IMR-90 (cell line): ENCODE measurements around the gene FYCO1. TPM values are rescaled to one million over a fixed set of nuclear protein-coding genes. Genes with fewer than 3 reads are reported as not detected.

Experiments used
- ATAC-seq: fragments of 200-7000 bp; cut with Tn5 transposase; 2 replicates; pipeline ENCODE4 v1.9.1; 2020; ENCODE audit warnings: low read depth, mild to moderate bottlenecking, moderate library complexity
- BruUV-seq: library from RNA; stranded (reverse); fragments of 400-500 nt; replicated peaks from 2 replicates; lab custom pipeline; 2021; lab: Mats Ljungman, UMichigan
- CTCF ChIA-PET: fragments of 300-600 bp; formaldehyde crosslinking; extraction: SDS; loops from one replicate; lab custom pipeline; 2021; ENCODE audit warnings: antibody characterized with exemption; lab: Yijun Ruan, JAX
- POLR2A ChIA-PET: fragments of 300-600 bp; sonication (Branson Sonifier 250); formaldehyde crosslinking; loops from one replicate; lab custom pipeline; 2022; ENCODE audit warnings: antibody characterized with exemption; ENCODE audit not compliant: unreplicated experiment; lab: Charles Lee
- DNase-seq: peaks from one replicate; pipeline ENCODE4 v3.0.0; 2013
- H2AFZ ChIP-seq: replicated peaks from 2 replicates; pipeline ENCODE3; 2013; ENCODE audit warnings: low read length, mild to moderate bottlenecking; ENCODE audit not compliant: poor library complexity
- H2AK5ac ChIP-seq: 2 replicates; pipeline ENCODE4 v1.6.1; 2013; ENCODE audit warnings: low read depth, low read length, inconsistent platforms
- H2AK9ac ChIP-seq: replicated peaks from 2 replicates; pipeline ENCODE3; 2013; ENCODE audit warnings: mild to moderate bottlenecking, low read depth, low read length, moderate library complexity; ENCODE audit not compliant: poor library complexity
- H2BK120ac ChIP-seq: 2 replicates; pipeline ENCODE4 v1.6.1; 2013; ENCODE audit warnings: low read depth, low read length, inconsistent platforms
- H2BK15ac ChIP-seq: 3 replicates; pipeline ENCODE4 v1.6.1; 2013; ENCODE audit warnings: low read depth, low read length, inconsistent platforms
- H2BK20ac ChIP-seq: 2 replicates; pipeline ENCODE4 v1.6.1; 2013; ENCODE audit warnings: low read depth, mild to moderate bottlenecking, inconsistent platforms, low read length, moderate library complexity
- H2BK5ac ChIP-seq: 2 replicates; pipeline ENCODE4 v1.6.1; 2013; ENCODE audit warnings: mild to moderate bottlenecking, low read depth, low read length, inconsistent platforms; ENCODE audit not compliant: poor library complexity, severe bottlenecking
- H3K14ac ChIP-seq: replicated peaks from 2 replicates; pipeline ENCODE4 v1.6.1; 2013; ENCODE audit warnings: low read depth, low read length, inconsistent platforms
- H3K18ac ChIP-seq: 2 replicates; pipeline ENCODE4 v1.6.1; 2013; ENCODE audit warnings: low read depth, low read length, control low read depth
- H3K23ac ChIP-seq: 2 replicates; pipeline ENCODE4 v1.6.1; 2013; ENCODE audit warnings: low read depth, low read length, inconsistent platforms
- H3K27ac ChIP-seq: 2 replicates; pipeline ENCODE4 v1.5.1; 2013; ENCODE audit warnings: mild to moderate bottlenecking, control low read depth, low read length; ENCODE audit not compliant: insufficient read depth
- H3K27me3 ChIP-seq: 2 replicates; pipeline ENCODE4 v1.6.1; 2013; ENCODE audit warnings: low read length; ENCODE audit not compliant: control insufficient read depth, insufficient read depth
- H3K36me3 ChIP-seq: 2 replicates; pipeline ENCODE4 v1.6.1; 2013; ENCODE audit warnings: low read length, mixed read lengths; ENCODE audit not compliant: control insufficient read depth, insufficient read depth
- H3K4ac ChIP-seq: 2 replicates; pipeline ENCODE4 v1.6.1; 2013; ENCODE audit warnings: low read depth, low read length, inconsistent platforms
- H3K4me1 ChIP-seq: 2 replicates; pipeline ENCODE4 v1.6.1; 2013; ENCODE audit warnings: low read length, mixed read lengths; ENCODE audit not compliant: control insufficient read depth, insufficient read depth
- H3K4me2 ChIP-seq: 2 replicates; pipeline ENCODE4 v1.6.1; 2013; ENCODE audit warnings: low read depth, mild to moderate bottlenecking, control low read depth, low read length, moderate library complexity
- H3K4me3 ChIP-seq: 2 replicates; pipeline ENCODE4 v1.5.1; 2013; ENCODE audit warnings: low read depth, mild to moderate bottlenecking, control low read depth, low read length, moderate library complexity; ENCODE audit not compliant: insufficient read depth
- H3K56ac ChIP-seq: 2 replicates; pipeline ENCODE4 v1.6.1; 2013; ENCODE audit warnings: low read length, inconsistent platforms; ENCODE audit not compliant: insufficient read depth; ENCODE audit errors: extremely low read depth
- H3K79me1 ChIP-seq, 2 experiments: 2 replicates each; pipeline ENCODE4 v1.6.1; 2013; ENCODE audit warnings: low read length in 2 of 2, inconsistent platforms in 1 of 2, low read depth in 1 of 2
- H3K9ac ChIP-seq: 2 replicates; pipeline ENCODE4 v1.6.1; 2013; ENCODE audit warnings: low read depth, low read length, control low read depth
- H3K9me1 ChIP-seq: 2 replicates; pipeline ENCODE4 v1.6.1; 2013; ENCODE audit warnings: low read length, inconsistent platforms; ENCODE audit not compliant: insufficient read depth
- H3K9me3 ChIP-seq: 2 replicates; pipeline ENCODE4 v1.6.1; 2013; ENCODE audit warnings: low read length; ENCODE audit not compliant: control insufficient read depth, insufficient read depth
- H4K20me1 ChIP-seq: 2 replicates; pipeline ENCODE4 v1.6.1; 2013; ENCODE audit warnings: low read length, inconsistent platforms; ENCODE audit not compliant: insufficient read depth
- H4K5ac ChIP-seq: 2 replicates; pipeline ENCODE4 v1.6.1; 2013; ENCODE audit warnings: mild to moderate bottlenecking, low read depth, low read length, control low read depth
- H4K8ac ChIP-seq, 2 experiments: 2 replicates each; pipeline ENCODE4 v1.6.1; 2013; ENCODE audit warnings: low read depth in 2 of 2, low read length in 2 of 2, control low read depth in 1 of 2, inconsistent platforms in 1 of 2
- H4K91ac ChIP-seq: 2 replicates; pipeline ENCODE4 v1.6.1; 2013; ENCODE audit warnings: low read depth, low read length, inconsistent platforms; ENCODE audit not compliant: insufficient read depth
- CEBPB ChIP-seq: IDR thresholded peaks from 2 replicates; pipeline ENCODE4 v1.6.1; 2012; ENCODE audit warnings: low read depth, low read length, improper control_type of control experiment
- FOS ChIP-seq: fragments of 150-350 bp; IDR thresholded peaks from 2 replicates; pipeline ENCODE4 v1.6.1; 2016; ENCODE audit warnings: low read depth, low read length
- MAFK ChIP-seq: IDR thresholded peaks from 2 replicates; pipeline ENCODE4 v1.6.1; 2012; ENCODE audit warnings: low read depth, low read length, improper control_type of control experiment
- MAZ ChIP-seq: IDR thresholded peaks from 2 replicates; pipeline ENCODE4 v1.6.1; 2012; ENCODE audit warnings: low read depth, mild to moderate bottlenecking, low read length, improper control_type of control experiment, moderate library complexity, borderline replicate concordance
- RCOR1 ChIP-seq: IDR thresholded peaks from 2 replicates; pipeline ENCODE4 v1.6.1; 2012; ENCODE audit warnings: mild to moderate bottlenecking, low read length, improper control_type of control experiment; ENCODE audit not compliant: insufficient replicate concordance
- SMC3 ChIP-seq: fragments of 150-350 bp; IDR thresholded peaks from 2 replicates; pipeline ENCODE4 v1.6.1; 2016; ENCODE audit warnings: low read depth, mild to moderate bottlenecking, antibody characterized with exemption, low read length, moderate library complexity
- WGBS, 2 experiments: methylation state at CpG; one replicate each; pipeline versions ENCODE4 v1.1.5 to v1.1.7; 2013; ENCODE audit warnings: missing lambda C conversion rate in 2 of 2; ENCODE audit not compliant: insufficient read length in 1 of 2; ENCODE audit errors: extremely low coverage in 2 of 2; 5-methylcytosine and 5-hydroxymethylcytosine counted together
- dilution Hi-C: fragments of 300-500 bp; cut with HindIII; formaldehyde crosslinking; loops from one replicate; pipeline ENCODE4 v1.14.3; 2018; ENCODE audit warnings: low sequenced_read_pairs; ENCODE audit not compliant: unreplicated experiment
- in situ Hi-C: fragments of 300-500 bp; cut with MboI; formaldehyde crosslinking; loops from 3 replicates; pipeline ENCODE4 v1.14.3; 2019; ENCODE audit warnings: low sequenced_read_pairs, inconsistent platforms, mixed read lengths
- intact Hi-C: fragments of 100-400 bp; cut with micrococcal nuclease; formaldehyde crosslinking; loops from 2 replicates; pipeline ENCODE4 v1.10.0; 2022
- polyA plus RNA-seq, 3 experiments: library from polyadenylated mRNA; depleted of rRNA; stranded (reverse); fragments of >200 nt; gene quantifications; 2 replicates each; pipeline ENCODE4 v1.2.3, GENCODE V29; 2012; ENCODE audit warnings: low replicate concordance in 1 of 3
- total RNA-seq: library from RNA; depleted of rRNA; stranded (reverse); fragments of >200 nt; gene quantifications from 2 replicates; pipeline ENCODE4 v1.2.3, GENCODE V29; 2012

The FYCO1 gene
- total and polyA plus RNA-seq, 2 of the 4 experiments (the other 2 are of a cell fraction), result 13.7 to 20.1 TPM

GRCh38 chr3:45915518-45916231 lies 79.9 kb downstream of the FYCO1 start:
- Histone ChIP-seq H3K4ac (no peak overlapping the region), H2BK20ac (no peak overlapping the region), H3K79me1 (no peaks in the 10 kb centered on the region), H3K18ac (no peak overlapping the region), H2AFZ (peak overlapping the region; percentile 26), H3K56ac (no peak overlapping the region), H4K8ac (no peak overlapping the region), H3K27ac (no peak overlapping the region), H2AK9ac (peak overlapping the region; percentile 34), H4K5ac (no peak overlapping the region), H3K9me1 (no peaks in the 10 kb centered on the region; the same call in 1 of the 2 replicates), H3K14ac (no peak overlapping the region; the same call in 1 of the 2 replicates), H3K27me3 (no peaks in the 10 kb centered on the region), H3K9me3 (no peaks in the 10 kb centered on the region), H2BK5ac (no peak overlapping the region), H2BK120ac (no peak overlapping the region), H4K20me1 (no peaks in the 10 kb centered on the region), H2AK5ac (no peak overlapping the region), H3K9ac (no peak overlapping the region), H2BK15ac (no peak overlapping the region; the same call in 2 of the 3 replicates), H3K4me1 (peaks cover 6% of the 10 kb centered on the region), H4K91ac (no peak overlapping the region), H3K4me3 (no peak overlapping the region), H3K4me2 (peak overlapping the region; percentile 50), H3K23ac (no peak overlapping the region), H3K36me3 (peaks cover 4% of the 10 kb centered on the region)
- CTCF ChIA-PET, result interaction anchor here (0.6 kb wide), 1 partner anchor 1162 kb away, joined by 5 read pairs; no protein-coding TSS in a partner anchor
- WGBS, 2 experiments, result no CpG with 5 or more reads among the region's 13 CpGs
- POLR2A ChIA-PET, result no interaction called here
- intact Hi-C loops, result no loop called here
- peak; percentile 55 for TF ChIP-seq MAZ
- no peak for TF ChIP-seq SMC3
- TF ChIP-seq CEBPB, result peak; percentile 66
- no peak for TF ChIP-seq RCOR1
- 0 out of 2 replicates have a peak, but pooled peaks have one; percentile 16 for TF ChIP-seq MAFK
- TF ChIP-seq FOS, result peak; percentile 75; the same call in 1 of the 2 replicates
- dilution Hi-C loops, result no loop called here
- peak; percentile 94 for DNase-seq
- peak; percentile 87 for ATAC-seq
- no TSS peak for BruUV-seq
- in situ Hi-C loops, result no loop called here
